SU-DHL-6 (cell line): ENCODE data around the gene LRGUK.
"Not testable (repeated sequence)": the region's sequence is repeated elsewhere in the genome, so short reads cannot be mapped to it uniquely, and the experiment has no call there.

Source experiments
- CTCF ChIP-seq: fragments of 200-600 bp; sonication (generic); IDR thresholded peaks from one replicate; pipeline ENCODE4 v1.5.1; 2017; ENCODE audit warnings: antibody characterized with exemption, mild to moderate bottlenecking, low read length, moderate library complexity; ENCODE audit not compliant: insufficient read depth, poor library complexity, severe bottlenecking
- EZH2phosphoT487 ChIP-seq: fragments of 200-600 bp; sonication (generic), shearing (Covaris generic); conservative IDR thresholded peaks from 2 replicates; pipeline ENCODE4 v1.6.1; 2018; ENCODE audit warnings: mild to moderate bottlenecking, antibody characterized with exemption, low read length, moderate library complexity, mixed read lengths

GRCh38 chr7:134231296-134231695 lies 104.2 kb downstream of the LRGUK start:
- not testable (repeated sequence) for TF ChIP-seq CTCF, EZH2phosphoT487
